Measurements from ENCODE around the gene RFTN1. TPM values are rescaled to one million over a fixed set of nuclear protein-coding genes. Genes with fewer than 3 reads are reported as not detected.

RFTN1 gene
- total and polyA plus RNA-seq, 2 donors (not counting 3 experiments of a cell fraction or from before 2014, with no cell fraction given) = 40.3 to 43.3 TPM

DNA sequence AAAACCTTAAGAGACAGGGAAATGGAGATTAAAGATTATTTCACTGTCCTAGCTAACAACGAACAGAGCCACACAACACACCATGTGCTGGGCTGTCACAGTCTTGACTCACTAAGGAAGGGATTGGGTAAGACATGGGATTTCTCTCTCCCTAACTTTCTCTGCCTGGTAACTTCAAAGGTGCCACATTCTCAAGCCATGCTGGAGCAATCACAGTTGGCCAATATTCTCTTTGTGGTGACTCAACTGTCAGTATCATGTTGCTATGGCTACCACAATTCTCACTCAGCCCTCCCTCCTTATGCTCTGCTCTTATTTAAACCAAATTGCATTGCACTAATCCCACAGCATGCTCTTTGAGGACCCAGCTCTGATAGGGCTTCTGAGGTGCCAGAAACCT lies 174.5 kb downstream of the RFTN1 start:
- FAIRE-seq = no peak
- no TSS peak for BruUV-seq (replicated peaks)

GRCh38 chr3:16337856-16338540 lies 175.5 kb downstream of the RFTN1 start:
- FAIRE-seq = no peak
- Histone ChIP-seq H3K9me3 (replicated peaks; ENCODE audit: control insufficient read depth, insufficient read depth, low read length) (no peaks in the 10 kb centered on the region), H3K36me3 (ENCODE audit: control insufficient read depth in 2 of 2, extremely low read depth in 1 of 2, insufficient read depth in 2 of 2, low read length in 2 of 2) (no peaks in the 10 kb centered on the region), H2AFZ (ENCODE audit: low read depth, low read length) (no peak overlapping the region), H3K4me2 (ENCODE audit: insufficient read depth, low read length) (no peak overlapping the region), H4K20me1 (replicated peaks; ENCODE audit: control insufficient read depth, extremely low read depth, insufficient read depth, low read length) (no peaks in the 10 kb centered on the region), H3K9ac (replicated peaks; ENCODE audit: extremely low read depth, insufficient read depth, low read length) (no peak overlapping the region), H3K4me3 (replicated peaks in 1 of 3; ENCODE audit: insufficient read depth in 1 of 3, low read depth in 1 of 3, low read length in 3 of 3) (no peak overlapping the region), H3K4me1 (ENCODE audit: control insufficient read depth, extremely low read depth, insufficient read depth, low read length) (no peaks in the 10 kb centered on the region), H3K27ac (ENCODE audit: insufficient read depth, low read depth, low read length) (no peak overlapping the region), H3K79me2 (ENCODE audit: control insufficient read depth, insufficient read depth, low read length) (no peaks in the 10 kb centered on the region), H3K27me3 (ENCODE audit: control insufficient read depth in 2 of 2, insufficient read depth in 2 of 2, low read length in 2 of 2) (no peaks in the 10 kb centered on the region), H3K9me1 (replicated peaks; ENCODE audit: control insufficient read depth, extremely low read depth, insufficient read depth, low read length) (no peaks in the 10 kb centered on the region)
- ChIA-PET CTCF (no interaction called here), POLR2A (no interaction called here)
- intact Hi-C loops (cut with micrococcal nuclease) = no loop called here
- no peak for TF ChIP-seq EZH2 (IDR thresholded peaks at IDR 0.05; ENCODE audit: borderline replicate concordance, low read depth, low read length, severe bottlenecking)
- no peak for TF ChIP-seq POLR2A (IDR thresholded peaks at IDR 0.05; ENCODE audit: low read depth, low read length)
- TF ChIP-seq JUN (IDR thresholded peaks at IDR 0.05; ENCODE audit: borderline replicate concordance, insufficient read depth, insufficient read length, low read depth) = no peak
- no peak for TF ChIP-seq GATA2 (IDR thresholded peaks at IDR 0.05; ENCODE audit: insufficient read depth, insufficient read length, low read depth, low read length)
- TF ChIP-seq FOS (IDR thresholded peaks at IDR 0.05; ENCODE audit: borderline replicate concordance, insufficient read depth, low read length) = no peak
- TF ChIP-seq, protein P1, sequence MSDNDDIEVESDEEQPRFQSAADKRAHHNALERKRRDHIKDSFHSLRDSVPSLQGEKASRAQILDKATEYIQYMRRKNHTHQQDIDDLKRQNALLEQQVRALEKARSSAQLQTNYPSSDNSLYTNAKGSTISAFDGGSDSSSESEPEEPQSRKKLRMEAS (IDR thresholded peaks at IDR 0.05; ENCODE audit: insufficient read depth, insufficient read length) = no peak
- TF ChIP-seq CTCF (IDR thresholded peaks at IDR 0.05; ENCODE audit: extremely low read depth in 1 of 2, insufficient read depth in 1 of 2, low read depth in 1 of 2, low read length in 2 of 2) = no peak
- TF ChIP-seq POLR2AphosphoS5 (IDR thresholded peaks at IDR 0.05; ENCODE audit: insufficient read depth, low read depth, low read length) = no peak
- TF ChIP-seq MYC (IDR thresholded peaks at IDR 0.05; ENCODE audit: low read depth, low read length) = no peak
- BruUV-seq (replicated peaks) = no TSS peak
- no peak for DNase-seq (ENCODE audit: low read depth, low spot score)
- dilution Hi-C loops (cut with MboI; ENCODE audit: extremely low pct_ligation_motif_present, low sequenced_read_pairs) = no loop called here

More for the DNA sequence above, 174.5 kb downstream of the RFTN1 start:
- H2AFZ ChIP-seq (ENCODE audit: low read depth, low read length) = no peak overlapping the region
- no peaks in the 10 kb centered on the region for H3K9me1 ChIP-seq (replicated peaks; ENCODE audit: control insufficient read depth, extremely low read depth, insufficient read depth, low read length)
- no peak overlapping the region for H3K4me3 ChIP-seq (replicated peaks in 1 of 3; ENCODE audit: insufficient read depth in 1 of 3, low read depth in 1 of 3, low read length in 3 of 3)
- TF ChIP-seq EZH2 (IDR thresholded peaks at IDR 0.05; ENCODE audit: borderline replicate concordance, low read depth, low read length, severe bottlenecking) (no peak), FOS (IDR thresholded peaks at IDR 0.05; ENCODE audit: borderline replicate concordance, insufficient read depth, low read length) (no peak)
- TF ChIP-seq, protein P1 (IDR thresholded peaks at IDR 0.05; ENCODE audit: insufficient read depth, insufficient read length) = no peak
- no peaks in the 10 kb centered on the region for H3K27me3 ChIP-seq (ENCODE audit: control insufficient read depth in 2 of 2, insufficient read depth in 2 of 2, low read length in 2 of 2)
- no peaks in the 10 kb centered on the region for H4K20me1 ChIP-seq (replicated peaks; ENCODE audit: control insufficient read depth, extremely low read depth, insufficient read depth, low read length)
- ChIA-PET CTCF (no interaction called here), POLR2A (no interaction called here)
- H3K9ac ChIP-seq (replicated peaks; ENCODE audit: extremely low read depth, insufficient read depth, low read length) = no peak overlapping the region
- no peaks in the 10 kb centered on the region for H3K36me3 ChIP-seq (ENCODE audit: control insufficient read depth in 2 of 2, extremely low read depth in 1 of 2, insufficient read depth in 2 of 2, low read length in 2 of 2)
- no peak overlapping the region for H3K4me2 ChIP-seq (ENCODE audit: insufficient read depth, low read length)
- dilution Hi-C loops (cut with MboI; ENCODE audit: extremely low pct_ligation_motif_present, low sequenced_read_pairs) (no loop called here), intact Hi-C loops (cut with micrococcal nuclease) (no loop called here)
- H3K9me3 ChIP-seq (replicated peaks; ENCODE audit: control insufficient read depth, insufficient read depth, low read length) = no peaks in the 10 kb centered on the region
- H3K27ac ChIP-seq (ENCODE audit: insufficient read depth, low read depth, low read length) = no peak overlapping the region
- H3K4me1 ChIP-seq (ENCODE audit: control insufficient read depth, extremely low read depth, insufficient read depth, low read length) = no peaks in the 10 kb centered on the region
- DNase-seq (ENCODE audit: low read depth, low spot score) = peak; percentile 31
- H3K79me2 ChIP-seq (ENCODE audit: control insufficient read depth, insufficient read depth, low read length) = no peaks in the 10 kb centered on the region
